Left lung (tissue), 10 donors: ENCODE measurements around the gene KIAA1755. TPM values are rescaled to one million over a fixed set of nuclear protein-coding genes. Genes with fewer than 3 reads are reported as not detected.
A peak's percentile ranks its signal among the peaks of the same experiment; 100 is the strongest.

Experiments used
- ATAC-seq: fragments of 200-7000 bp; cut with Tn5 transposase; one replicate; pipeline ENCODE4 v1.9.1; 2020; ENCODE audit warnings: moderate library complexity
- DNase-seq, 4 donors: peaks; one replicate each; pipeline ENCODE4 v3.0.0-alpha.2; 2013 to 2020
- H3K27ac ChIP-seq, 2 donors: fragments of 200-600 bp; sonication (generic) in 1 of 2; one replicate each; pipeline versions ENCODE4 v1.5.0 to v1.8.0; 2020 to 2021
- H3K27me3 ChIP-seq, 2 donors: fragments of 200-600 bp; sonication (generic) in 1 of 2; one replicate each; pipeline versions ENCODE4 v1.5.0 to v1.8.0; 2020 to 2021
- H3K36me3 ChIP-seq, 2 donors: fragments of 200-600 bp; sonication (generic) in 1 of 2; one replicate each; pipeline versions ENCODE4 v1.5.0 to v1.8.0; 2020 to 2021
- H3K4me1 ChIP-seq, 2 donors: fragments of 200-600 bp; one replicate each; pipeline ENCODE4 v1.8.0; 2021
- H3K4me3 ChIP-seq, 2 donors: fragments of 200-600 bp; sonication (generic) in 1 of 2; one replicate each; pipeline versions ENCODE4 v1.5.0 to v1.8.0; 2020 to 2021; ENCODE audit warnings: mild to moderate bottlenecking in 1 of 2
- H3K9me3 ChIP-seq, 2 donors: fragments of 200-600 bp; sonication (generic) in 1 of 2; one replicate each; pipeline versions ENCODE4 v1.5.0 to v1.8.0; 2020 to 2021
- CTCF ChIP-seq, 2 donors: fragments of 200-600 bp; sonication (generic) in 1 of 2; IDR thresholded peaks; one replicate each; pipeline versions ENCODE4 v1.5.0 to v1.8.0; 2021; ENCODE audit warnings: antibody characterized with exemption in 2 of 2
- intact Hi-C, 2 donors: fragments of 100-400 bp; cut with DNase I; formaldehyde crosslinking; loops; one replicate each; pipeline versions ENCODE4 v1.11.2 to v1.14.2; 2022
- polyA plus RNA-seq, 6 donors: library from polyadenylated mRNA; unstranded; fragments of 120-200 nt; gene quantifications; one replicate each; pipeline ENCODE4 v1.2.1, GENCODE V29; 2013; ENCODE audit not compliant: insufficient read length in 6 of 6
- total RNA-seq, 2 donors: library from RNA; stranded (reverse); fragmentation: NEBNext Ultra II Directional; extraction: Animal tissue kit (Norgen Biotek cat#: 25700); gene quantifications; one replicate each; pipeline ENCODE4 v1.2.1, GENCODE V29; 2021
- donor health status: DM: no; HTN: yes; CAD: no.
- donor health status: DM: no; HTN: no; CAD: no.

The KIAA1755 gene
- total and polyA plus RNA-seq, 8 donors, result 2.6 to 6.4 (median 3.1) TPM

DNA sequence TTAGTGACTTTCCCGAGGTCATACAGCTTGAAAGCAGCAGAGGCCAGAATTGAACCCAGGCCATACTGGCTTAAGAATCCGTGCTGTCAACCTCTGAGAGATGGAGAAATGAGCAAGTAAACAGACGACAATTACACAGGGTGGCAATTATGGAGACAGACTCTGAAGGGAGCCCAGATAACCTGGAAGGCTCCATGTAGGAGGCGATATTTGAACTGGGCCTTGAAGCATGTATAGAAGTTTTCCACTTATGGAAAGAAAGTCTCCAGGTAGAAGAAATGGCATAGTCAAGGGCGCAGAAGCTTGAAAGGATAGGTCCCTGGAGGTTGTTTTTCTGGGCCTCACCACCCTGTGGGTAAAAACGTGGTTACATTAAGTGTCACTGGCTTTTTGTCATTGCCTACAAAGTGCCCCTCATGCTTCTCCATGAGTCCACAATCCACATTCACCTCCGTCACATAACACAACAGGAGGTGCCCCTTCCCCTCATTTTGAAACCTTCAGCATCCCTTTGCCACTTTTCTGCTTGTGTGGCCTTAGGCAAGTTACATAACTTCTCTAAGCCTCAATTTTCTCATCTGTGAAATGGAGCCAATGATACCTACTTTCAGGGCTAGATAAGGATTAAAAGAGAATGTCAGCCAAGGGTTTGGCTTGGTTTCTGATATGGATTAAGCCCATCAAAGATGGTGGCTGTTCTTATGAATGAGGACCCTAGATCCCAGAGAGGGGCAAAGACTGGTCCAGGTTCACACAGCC is 37.6 kb upstream of the KIAA1755 start:
- Histone ChIP-seq H3K4me3 (no peak overlapping the region), H3K4me1 (peaks cover 0 to 60% of the 10 kb centered on the region in 2 donors), H3K9me3 (no peaks in the 10 kb centered on the region), H3K27ac (peak overlapping the region in 1 of 2 donors; percentile 82), H3K36me3 (no peaks in the 10 kb centered on the region), H3K27me3 (peaks cover 0 to 19% of the 10 kb centered on the region in 2 donors)
- intact Hi-C loops, result no loop called here
- TF ChIP-seq CTCF (IDR thresholded peaks at IDR 0.05), result no peak
- ATAC-seq (no peak), DNase-seq (no peak)

DNA sequence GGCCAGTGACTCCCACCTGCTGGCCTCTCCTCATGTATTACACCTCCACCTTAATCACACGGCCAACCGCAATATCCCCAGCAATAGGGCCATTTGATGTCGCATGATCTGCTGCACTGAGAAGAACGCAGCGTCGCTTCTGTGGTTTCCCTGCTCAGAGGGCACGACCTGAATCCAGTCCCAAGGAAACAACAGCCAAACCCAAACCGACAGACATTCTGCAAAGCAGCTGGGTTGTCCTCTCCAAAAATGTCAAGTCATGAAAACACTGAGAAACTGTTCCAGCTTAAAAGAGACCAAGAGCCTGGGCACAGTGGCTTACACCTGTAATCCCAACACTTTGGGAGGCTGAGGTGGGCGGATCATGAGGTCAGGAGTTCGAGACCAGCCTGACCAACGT is 35.9 kb upstream of the KIAA1755 start:
- TF ChIP-seq CTCF (IDR thresholded peaks at IDR 0.05), result no peak
- intact Hi-C loops, result no loop called here
- H3K36me3 ChIP-seq, result no peaks in the 10 kb centered on the region
- DNase-seq (no peak), ATAC-seq (no peak)
- H3K27me3 ChIP-seq, result peaks cover 0 to 24% of the 10 kb centered on the region in 2 donors
- peaks cover 0 to 70% of the 10 kb centered on the region in 2 donors for H3K4me1 ChIP-seq
- H3K27ac ChIP-seq, result peak overlapping the region in 1 of 2 donors; percentile 42
- H3K4me3 ChIP-seq, result no peak overlapping the region
- no peaks in the 10 kb centered on the region for H3K9me3 ChIP-seq

GRCh38 chr20:38295811-38296210 is 35.3 kb upstream of the KIAA1755 start:
- H3K9me3 ChIP-seq, result no peaks in the 10 kb centered on the region
- no peak for ATAC-seq
- H3K27me3 ChIP-seq, result peaks cover 0 to 30% of the 10 kb centered on the region in 2 donors
- intact Hi-C loops, result no loop called here
- TF ChIP-seq CTCF (IDR thresholded peaks at IDR 0.05), result no peak
- H3K27ac ChIP-seq, result peak overlapping the region in 1 of 2 donors; percentile 42
- peaks cover 0 to 76% of the 10 kb centered on the region in 2 donors for H3K4me1 ChIP-seq
- DNase-seq, result no peak
- no peaks in the 10 kb centered on the region for H3K36me3 ChIP-seq
- no peak overlapping the region for H3K4me3 ChIP-seq

DNA sequence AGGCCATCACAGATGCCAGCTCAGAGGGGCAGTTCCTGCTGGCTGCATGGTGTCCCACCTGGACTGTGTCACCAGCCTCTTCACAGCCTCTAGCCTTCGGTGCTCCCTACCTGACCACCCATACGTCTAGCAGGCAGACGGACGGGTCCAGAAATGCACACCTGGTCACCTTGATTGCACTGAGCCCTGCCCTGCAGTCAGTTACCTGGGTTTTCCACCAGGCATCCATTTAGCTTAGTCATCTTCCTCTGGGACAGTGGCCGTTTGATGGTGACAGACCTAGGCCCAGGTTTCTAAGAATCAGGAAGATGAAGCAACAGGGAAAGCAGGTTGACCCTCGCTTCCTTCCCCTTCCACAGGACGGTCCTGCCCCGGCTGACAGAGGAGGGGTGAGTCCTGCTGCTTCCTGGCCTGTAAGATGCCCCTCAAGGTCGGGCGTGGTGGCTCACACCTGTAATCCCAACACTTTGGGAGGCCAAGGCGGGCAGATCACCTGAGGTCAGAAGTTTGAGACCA is 33.6 kb upstream of the KIAA1755 start:
- ATAC-seq, result no peak
- Histone ChIP-seq H3K9me3 (no peaks in the 10 kb centered on the region), H3K27me3 (peaks cover 0 to 35% of the 10 kb centered on the region in 2 donors), H3K27ac (peak overlapping the region in 1 of 2 donors; percentile 42), H3K4me3 (no peak overlapping the region), H3K36me3 (no peaks in the 10 kb centered on the region), H3K4me1 (peaks cover 0 to 64% of the 10 kb centered on the region in 2 donors)
- TF ChIP-seq CTCF (IDR thresholded peaks at IDR 0.05), result no peak
- intact Hi-C loops, result no loop called here
- DNase-seq, result no peak

GRCh38 chr20:38293491-38294065 is 33.0 kb upstream of the KIAA1755 start:
- Histone ChIP-seq H3K4me1 (peaks cover 0 to 58% of the 10 kb centered on the region in 2 donors), H3K27me3 (peaks cover 0 to 39% of the 10 kb centered on the region in 2 donors), H3K27ac (peak overlapping the region in 1 of 2 donors; percentile 42), H3K36me3 (no peaks in the 10 kb centered on the region), H3K9me3 (no peaks in the 10 kb centered on the region), H3K4me3 (no peak overlapping the region)
- TF ChIP-seq CTCF (IDR thresholded peaks at IDR 0.05), result no peak
- intact Hi-C loops, result no loop called here
- no peak for DNase-seq
- ATAC-seq, result no peak
